ENCODE measurements around the gene RDH16.
"Not testable (repeated sequence)": the region's sequence is repeated elsewhere in the genome, so short reads cannot be mapped to it uniquely, and the experiment has no call there.

The RDH16 gene

GRCh38 chr12:56988207-56988739, 30.9 kb upstream of the RDH16 start:
- no peak for DNase-seq (ENCODE audit: low read depth)

- DNase-seq (ENCODE audit: low read depth): peak; percentile 17
These were observed 30.2 kb upstream of the RDH16 start for GRCh38 chr12:56987551-56988053.

- DNase-seq (ENCODE audit: low read depth): no peak
These were observed 29.6 kb upstream of the RDH16 start for GRCh38 chr12:56987011-56987410.

DNA sequence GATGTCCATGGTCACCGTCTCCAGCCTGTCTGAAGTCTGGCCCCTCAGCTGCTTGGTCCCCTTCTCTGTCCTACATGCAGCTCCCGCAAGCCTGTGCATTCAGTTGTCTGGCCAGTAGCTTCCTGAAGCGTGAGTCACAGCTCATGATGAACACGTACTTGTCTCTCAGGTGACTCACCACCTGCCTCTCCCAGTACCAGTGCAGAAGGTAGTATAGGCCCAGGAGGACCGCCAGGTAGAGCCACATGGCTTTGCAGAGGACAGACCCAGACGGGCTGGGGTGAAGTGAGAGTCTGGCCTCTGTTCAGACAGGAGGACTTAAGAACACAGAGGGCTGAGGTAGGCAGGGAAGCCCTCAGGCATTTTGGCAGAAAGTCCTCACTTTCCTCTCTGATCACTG, 28.3 kb upstream of the RDH16 start:
- DNase-seq (ENCODE audit: low read depth): not testable (repeated sequence)

GRCh38 chr12:56983386-56983785, 26.0 kb upstream of the RDH16 start:
- DNase-seq (ENCODE audit: low read depth): no peak

DNA sequence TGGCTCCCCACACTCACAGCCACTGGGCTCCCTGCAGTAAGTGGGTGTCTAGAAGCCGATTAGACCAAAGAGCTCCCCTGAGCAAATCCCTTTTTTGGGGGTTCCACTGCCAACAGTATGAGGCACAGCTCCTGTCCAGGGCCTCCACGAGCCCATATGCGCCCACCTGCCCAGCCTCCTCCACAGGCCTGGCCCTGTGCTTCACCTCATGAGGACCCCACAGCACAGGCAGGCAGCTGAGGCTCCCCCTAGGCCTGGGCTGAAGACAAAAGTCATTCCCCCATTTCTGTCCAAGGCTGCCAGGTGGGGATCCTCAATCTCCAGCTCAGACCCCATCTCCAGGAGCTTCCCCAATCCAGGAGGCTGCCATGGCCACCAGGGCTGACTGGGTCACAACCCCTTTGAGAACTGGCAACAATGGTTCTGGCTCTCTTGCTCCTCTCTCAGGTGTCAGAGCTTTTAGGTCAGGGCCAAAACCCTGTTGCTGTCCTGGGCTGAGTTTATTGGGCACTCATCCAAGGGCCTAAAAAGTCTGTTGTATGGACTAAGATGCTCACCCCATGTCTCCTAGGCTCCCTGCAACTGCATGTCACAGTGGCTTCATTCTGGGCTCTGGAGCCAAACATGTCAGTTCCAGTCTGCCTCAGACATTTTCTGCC, 25.3 kb upstream of the RDH16 start:
- not testable (repeated sequence) for DNase-seq (ENCODE audit: low read depth)

- no peak for DNase-seq (ENCODE audit: low read depth)
These were observed 23.6 kb upstream of the RDH16 start for GRCh38 chr12:56980941-56981530.

DNA sequence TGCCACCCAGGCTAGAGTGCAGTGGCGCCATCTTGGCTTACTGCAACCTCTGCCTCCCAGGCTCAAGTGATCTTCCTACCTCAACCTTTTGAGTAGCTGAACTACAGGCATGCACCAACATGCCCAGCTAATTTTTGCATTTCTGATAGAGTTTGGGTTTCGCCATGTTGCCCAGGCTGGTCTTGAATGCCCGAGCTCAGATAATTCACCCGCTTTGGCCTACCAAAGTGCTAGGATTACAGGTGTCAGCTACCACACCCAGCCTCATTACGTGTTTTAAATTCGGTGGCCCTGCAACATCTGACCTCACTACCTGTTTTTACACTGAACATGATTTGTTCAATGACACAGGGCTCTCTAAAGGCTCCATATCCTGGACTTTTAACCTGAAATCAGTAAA, 22.9 kb upstream of the RDH16 start:
- DNase-seq (ENCODE audit: low read depth): no peak

GRCh38 chr12:56979628-56980027, 22.2 kb upstream of the RDH16 start:
- no peak for DNase-seq (ENCODE audit: low read depth)

GRCh38 chr12:56978397-56979138, 21.2 kb upstream of the RDH16 start:
- DNase-seq (ENCODE audit: low read depth): no peak

DNA sequence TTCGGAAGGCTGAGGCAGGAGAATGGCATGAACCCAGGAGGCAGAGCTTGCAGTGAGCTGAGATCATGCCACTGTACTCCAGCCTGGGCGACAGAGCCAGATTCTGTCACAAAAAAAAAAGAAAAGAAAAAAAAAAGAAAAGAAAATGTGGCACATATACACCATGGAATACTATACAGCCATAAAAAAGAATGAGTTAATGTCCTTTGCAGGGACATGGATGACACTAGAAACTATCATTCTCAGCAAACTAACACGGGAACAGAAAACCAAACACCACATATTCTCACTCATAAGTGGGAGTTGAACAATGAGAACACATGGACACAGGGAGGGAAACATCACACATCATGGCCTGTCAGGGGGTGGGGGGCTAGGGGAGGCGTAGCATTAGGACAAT, 20.0 kb upstream of the RDH16 start:
- not testable (repeated sequence) for DNase-seq (ENCODE audit: low read depth)

DNA sequence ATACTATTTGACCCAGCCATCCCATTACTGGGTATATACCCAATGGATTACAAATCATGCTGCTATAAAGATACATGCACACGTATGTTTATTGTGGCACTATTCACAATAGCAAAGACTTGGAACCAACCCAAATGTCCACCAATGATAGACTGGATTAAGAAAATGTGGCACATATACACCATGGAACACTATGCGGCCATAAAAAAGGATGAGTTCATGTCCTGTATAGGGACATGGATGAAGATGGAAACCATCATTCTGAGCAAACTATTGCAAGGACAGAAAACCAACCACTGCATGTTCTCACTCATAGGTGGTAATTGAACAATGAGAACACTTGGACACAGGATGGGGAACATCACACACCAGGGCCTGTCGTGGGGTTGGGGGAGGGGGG, 16.8 kb upstream of the RDH16 start:
- DNase-seq (ENCODE audit: low read depth): not testable (repeated sequence)

GRCh38 chr12:56968910-56969309, 11.5 kb upstream of the RDH16 start:
- DNase-seq (ENCODE audit: low read depth): not testable (repeated sequence)

DNA sequence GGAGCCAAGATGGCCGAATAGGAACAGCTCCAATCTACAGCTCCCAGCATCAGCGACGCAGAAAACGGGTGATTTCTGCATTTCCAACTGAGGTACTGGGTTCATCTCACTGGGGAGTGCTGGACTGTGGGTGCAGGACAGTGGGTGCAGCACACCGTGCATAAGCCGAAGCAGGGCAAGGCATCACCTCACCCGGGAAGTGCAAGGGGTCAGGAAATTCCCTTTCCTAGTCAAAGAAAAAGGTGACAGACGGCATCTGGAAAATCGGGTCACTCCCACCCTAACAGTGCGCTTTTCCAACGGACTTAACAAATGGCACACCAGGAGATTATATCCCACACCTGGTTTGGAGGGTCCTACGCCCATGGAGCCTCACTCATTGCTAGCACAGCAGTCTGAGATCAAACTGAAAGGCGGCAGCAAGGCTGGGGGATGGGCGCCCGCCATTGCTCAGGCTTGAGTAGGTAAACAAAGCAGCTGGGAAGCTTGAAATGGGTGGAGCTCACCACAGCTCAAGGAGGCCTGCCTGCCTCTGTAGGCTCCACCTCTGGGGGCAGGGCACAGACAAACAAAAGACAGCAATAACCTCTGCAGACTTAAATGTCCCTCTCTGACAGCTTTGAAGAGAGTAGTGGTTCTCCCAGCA, 8.7 kb upstream of the RDH16 start:
- DNase-seq (ENCODE audit: low read depth): not testable (repeated sequence)

GRCh38 chr12:56965124-56965523, 7.7 kb upstream of the RDH16 start:
- DNase-seq (ENCODE audit: low read depth): not testable (repeated sequence)

GRCh38 chr12:56963557-56963956, 6.1 kb upstream of the RDH16 start:
- DNase-seq (ENCODE audit: low read depth): not testable (repeated sequence)

GRCh38 chr12:56962247-56962646, 4.8 kb upstream of the RDH16 start:
- not testable (repeated sequence) for DNase-seq (ENCODE audit: low read depth)

- DNase-seq (ENCODE audit: low read depth): no peak
These were observed 1.0 kb upstream of the RDH16 start for GRCh38 chr12:56958422-56958821.

- DNase-seq (ENCODE audit: low read depth): no peak
These were observed 1.7 kb downstream of the RDH16 start for GRCh38 chr12:56955631-56956256.

DNA sequence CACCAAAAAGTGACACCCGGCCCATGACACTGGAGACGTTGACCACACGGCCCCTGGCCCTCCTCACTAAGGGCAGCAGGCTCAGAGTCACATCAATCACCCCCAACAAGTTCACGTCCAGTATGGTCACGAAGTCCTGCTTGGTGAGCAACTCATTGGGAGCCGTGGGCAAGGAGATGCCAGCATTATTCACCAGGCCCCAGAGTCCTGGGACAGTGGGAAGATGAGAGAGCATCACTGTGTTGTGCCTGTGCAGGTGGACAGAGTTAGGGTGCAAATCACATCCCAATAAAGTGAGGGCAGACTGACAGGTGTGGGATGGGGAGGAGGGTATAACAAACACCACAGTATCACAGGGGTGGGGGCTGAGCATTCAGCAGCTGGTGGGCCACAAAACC, 2.5 kb downstream of the RDH16 start:
- no peak for DNase-seq (ENCODE audit: low read depth)

DNA sequence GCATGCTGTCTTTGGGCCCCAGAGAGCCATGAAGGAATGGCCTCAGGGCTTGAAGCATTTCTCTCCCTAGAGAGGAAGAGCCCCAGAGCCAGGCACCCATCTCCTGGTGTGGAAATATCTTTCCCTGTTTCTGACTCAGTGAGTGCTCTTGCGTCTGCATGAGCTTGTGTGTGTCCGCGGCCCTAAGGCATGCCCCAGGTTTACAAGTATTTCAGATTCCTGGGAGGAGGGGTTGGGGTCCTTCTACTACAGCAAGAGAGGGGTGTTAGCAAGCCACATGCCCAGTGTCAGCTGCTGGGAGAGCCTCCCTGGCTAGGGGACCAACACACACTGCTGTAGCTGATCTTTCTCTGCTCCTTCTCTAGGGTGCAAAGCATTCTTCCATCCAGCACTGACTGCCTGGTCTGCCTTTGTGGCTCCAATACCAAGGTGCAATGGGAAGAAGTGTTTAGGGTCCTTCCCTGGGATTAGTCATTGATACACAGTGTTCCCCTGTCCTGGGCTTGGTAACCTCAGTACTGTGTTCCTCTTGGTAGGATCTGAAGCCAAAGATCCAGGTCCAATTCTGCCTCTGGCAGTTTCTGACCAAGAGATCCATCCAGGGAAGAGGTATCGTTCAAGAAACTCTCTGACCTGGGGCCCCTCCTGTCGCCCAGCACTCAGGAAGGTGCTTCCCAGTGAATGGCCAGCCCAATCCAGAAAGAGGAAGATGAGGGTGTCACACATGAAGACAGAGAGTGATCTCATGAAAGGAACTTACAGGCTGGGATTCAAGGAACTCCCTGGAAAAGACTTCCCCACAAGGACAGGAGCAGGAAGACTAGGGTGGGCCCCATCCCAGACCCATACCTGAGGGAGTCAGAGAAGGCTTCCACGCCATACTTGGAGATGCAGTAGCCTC, 3.1 kb downstream of the RDH16 start:
- no peak for DNase-seq (ENCODE audit: low read depth)

Data from non-pigmented ciliary epithelial cell (primary cell).